GM21737 (cell line): ENCODE results near the gene GNA12.

Source experiments
- ATAC-seq: cut with Tn5 transposase; IDR thresholded peaks from one replicate; pipeline ENCODE4 v1.9.1; 2021; ENCODE audit warnings: mild to moderate bottlenecking, moderate library complexity; ENCODE audit not compliant: unreplicated experiment

The GNA12 gene

DNA sequence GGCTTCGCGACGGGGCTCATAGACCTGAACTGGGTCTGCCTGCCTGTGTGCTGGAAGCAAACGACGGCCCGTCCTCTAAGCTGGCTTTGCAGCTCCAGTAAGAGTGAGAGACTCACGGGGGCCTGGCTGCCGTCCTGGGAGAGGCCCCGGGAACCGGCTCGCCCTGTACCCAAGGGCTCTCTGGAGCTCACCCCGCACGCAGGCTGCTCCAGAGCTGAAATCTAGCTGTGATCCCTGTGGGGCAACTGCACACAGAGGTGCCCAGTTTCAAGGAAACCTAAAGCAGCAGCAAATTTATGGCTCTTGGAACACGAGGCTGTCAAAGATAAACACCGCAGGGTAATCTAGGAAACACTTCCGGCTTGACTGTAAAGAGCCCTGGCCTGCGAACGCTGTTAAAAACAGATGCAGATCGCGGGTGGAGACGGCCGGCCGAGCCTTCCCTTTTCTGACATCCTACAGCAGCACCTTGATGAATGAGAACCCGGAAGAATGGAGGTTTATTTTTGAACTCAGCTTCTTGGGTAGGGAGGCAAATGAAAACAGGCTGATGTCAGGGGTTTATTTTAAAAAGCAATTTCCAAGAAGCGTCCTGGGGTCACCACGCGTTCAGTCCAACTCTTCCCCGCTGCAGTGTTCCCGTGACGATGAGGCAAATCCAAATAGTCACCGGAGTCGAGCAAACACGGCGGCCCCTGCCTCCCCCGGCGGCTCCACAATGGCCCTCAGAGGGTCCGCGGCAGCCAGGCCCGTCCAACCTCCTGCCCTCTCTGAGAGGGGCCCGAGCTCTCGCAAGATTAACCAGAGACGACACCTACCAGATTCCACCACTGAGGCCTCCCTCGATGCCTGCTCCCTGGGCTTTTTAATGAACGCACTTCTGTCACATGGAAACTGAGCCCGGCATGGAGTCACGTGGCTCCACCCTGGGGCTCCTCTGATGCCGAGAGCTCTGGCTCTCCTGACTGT lies 126.5 kb downstream of the GNA12 start:
- no peak for ATAC-seq

DNA sequence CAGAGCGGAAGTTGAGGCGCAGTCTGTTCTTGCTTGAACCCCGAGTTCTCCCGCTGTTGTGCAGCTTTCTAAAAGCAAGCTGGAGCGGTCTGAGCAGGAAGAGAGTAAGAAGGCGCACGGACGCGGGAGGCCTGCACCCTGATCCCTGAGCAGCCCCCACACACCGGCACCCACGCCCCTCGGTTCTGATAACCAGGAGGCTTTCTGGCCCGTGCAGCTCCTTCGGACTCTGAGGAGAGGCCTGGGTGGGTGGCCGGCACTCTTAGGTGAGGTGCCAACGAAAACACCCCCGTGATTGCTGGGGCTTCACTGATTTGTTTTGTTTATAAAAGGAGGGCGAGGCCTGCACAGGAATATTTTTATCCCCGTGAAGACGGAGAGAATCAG lies 127.2 kb downstream of the GNA12 start:
- ATAC-seq, result no peak

DNA sequence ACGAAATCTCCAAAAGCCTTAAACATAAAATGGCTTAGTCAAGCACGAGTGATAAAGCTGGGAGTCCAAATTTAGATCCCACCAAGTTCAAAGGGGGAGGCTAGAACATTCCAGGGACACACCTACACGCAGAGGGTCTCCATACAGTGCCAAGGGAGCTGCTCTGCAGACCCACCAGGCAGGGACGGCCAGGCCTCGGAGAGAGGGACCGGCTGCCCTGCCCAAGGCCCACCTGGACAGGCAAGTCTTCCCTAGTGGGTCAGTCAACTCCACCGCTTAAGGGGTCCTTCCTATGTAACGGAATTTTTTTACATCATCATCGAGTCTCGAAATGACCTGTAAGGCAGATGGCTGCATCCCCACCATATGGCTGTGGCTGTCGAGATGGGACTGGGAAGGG lies 127.6 kb downstream of the GNA12 start:
- ATAC-seq, result no peak

DNA sequence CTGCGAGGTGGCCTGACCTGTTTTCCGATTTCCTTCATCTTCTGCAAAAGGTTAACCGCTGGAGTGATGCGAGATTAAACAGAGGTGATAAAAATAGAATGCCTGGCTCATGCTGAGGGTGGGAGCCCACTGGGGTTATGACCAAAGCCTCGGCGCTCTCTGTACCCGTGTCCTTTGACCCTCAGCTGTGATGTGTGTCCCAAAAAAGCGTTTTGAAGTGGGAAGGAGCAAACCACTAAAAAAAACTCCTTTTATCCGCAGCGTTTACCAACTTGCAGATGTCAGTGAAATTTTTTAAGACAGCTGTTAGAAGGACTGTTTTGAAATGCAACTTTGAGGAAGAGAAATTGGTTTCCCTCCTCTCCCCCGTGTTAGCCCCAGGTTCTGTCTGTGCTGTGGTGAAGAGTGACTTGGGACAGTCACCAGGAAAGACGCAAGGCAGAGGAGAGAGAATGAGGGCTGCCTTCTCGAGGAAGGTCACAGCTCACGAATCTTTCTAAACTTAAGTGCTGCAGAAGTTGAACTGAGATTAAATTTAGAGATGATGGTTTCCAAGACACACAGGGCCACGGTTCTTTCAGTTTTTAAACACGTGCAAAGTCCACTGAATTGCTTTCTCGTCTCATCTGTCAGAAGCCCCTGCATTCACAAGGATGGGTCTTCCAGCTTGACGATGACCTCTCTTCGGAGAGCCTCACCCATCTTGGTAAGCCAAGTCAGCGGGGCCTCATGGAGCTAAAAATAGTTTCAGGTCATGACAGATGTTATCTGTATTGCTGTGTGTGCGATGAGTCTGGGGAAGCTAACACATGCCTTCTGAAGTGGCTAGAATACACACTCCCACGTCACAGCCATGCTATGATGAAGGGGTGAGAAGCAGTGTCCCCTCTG lies 128.5 kb downstream of the GNA12 start:
- ATAC-seq, result no peak

DNA sequence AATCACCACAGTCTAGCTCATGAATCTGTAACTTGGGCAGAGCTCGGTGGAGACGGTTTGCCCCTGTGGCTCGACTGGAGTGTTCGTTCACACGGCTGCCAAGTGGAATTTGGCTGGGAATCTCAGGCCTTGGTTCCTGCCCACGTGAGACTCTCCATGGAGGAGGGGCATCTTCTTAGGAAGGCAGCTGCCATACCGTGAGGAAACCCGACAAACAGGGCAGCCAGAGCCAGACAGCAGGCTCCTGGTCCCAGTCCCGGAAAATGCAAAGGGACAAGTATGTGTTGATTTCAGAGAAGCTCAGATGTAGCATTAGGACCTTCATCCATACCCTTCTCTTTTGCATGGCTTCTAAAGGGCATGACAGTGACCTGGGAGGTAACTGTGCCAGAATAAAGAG lies 129.5 kb downstream of the GNA12 start:
- no peak for ATAC-seq

DNA sequence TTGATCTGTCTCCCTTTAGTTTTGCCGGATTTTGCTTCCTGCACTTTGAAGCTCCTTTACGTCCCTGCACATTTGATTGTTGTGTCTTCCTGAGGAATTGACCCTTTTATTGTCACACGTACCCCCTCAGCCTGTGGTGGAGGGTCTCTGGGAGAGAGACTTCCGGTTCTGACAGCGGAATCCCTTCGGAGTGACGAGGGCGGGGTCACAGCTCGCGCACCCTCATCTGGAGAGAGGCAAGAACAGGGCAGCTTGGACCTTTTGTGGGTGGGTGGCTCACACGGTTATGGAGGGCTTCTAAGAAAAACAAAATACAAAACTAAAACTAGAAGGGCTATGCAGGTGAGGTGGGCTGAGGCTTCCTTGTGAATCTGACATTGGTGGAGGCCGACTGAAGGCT lies 130.1 kb downstream of the GNA12 start:
- no peak for ATAC-seq

DNA sequence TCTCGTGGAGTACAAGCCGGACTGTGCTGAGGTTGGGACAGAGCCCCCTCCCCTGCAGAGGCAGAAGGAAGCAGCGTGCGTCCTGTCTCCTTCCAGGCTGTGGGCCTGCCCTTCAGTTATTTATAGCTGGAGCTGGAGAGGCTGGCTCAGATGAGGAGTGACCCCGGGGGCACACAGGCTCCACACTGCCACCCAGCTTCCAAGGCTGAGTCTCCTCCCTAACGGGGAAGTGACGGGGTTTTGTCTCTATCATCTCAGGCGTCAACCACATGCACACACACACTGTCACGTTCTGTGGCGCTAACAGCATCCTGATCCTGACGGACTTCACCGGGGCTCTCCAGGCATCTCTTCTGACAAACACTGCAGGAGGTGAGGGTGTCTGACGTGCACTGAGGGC lies 130.7 kb downstream of the GNA12 start:
- no peak for ATAC-seq

DNA sequence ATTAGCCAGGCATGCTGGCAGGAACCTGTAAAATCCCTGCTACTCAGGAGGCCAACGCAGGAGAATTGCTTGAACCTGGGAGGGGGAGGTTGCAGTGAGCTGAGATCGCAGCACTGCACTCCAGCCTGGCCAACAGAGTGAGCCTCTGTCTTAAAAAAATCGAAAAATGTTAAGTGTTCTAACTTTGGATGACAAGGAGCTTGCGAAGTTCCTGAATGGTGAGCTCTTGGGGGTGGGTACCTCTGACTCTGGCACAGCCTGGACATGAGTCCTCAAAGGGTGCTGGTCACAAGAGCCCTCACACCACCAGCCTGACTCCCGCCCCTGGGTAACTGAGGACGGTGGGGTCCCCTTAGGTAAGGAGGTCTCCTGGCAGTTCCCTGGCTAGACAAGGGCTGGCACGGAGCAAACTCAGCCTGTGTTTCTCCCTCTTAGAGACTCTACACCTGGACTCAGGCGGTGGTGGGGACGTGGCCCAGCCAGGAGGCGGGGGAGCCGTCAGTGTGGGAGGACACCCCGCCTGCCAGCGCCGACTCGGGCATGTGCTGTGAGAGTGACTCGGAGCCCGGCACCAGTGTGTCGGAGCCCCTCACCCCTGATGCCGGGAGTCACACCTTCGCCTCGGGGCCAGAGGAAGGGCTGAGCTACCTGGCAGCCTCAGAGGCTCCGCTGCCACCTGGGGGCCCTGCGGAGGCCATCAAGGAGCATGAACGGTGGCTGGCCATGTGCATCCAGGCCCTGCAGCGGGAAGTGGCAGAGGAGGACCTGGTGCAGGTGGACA lies 132.0 kb downstream of the GNA12 start:
- ATAC-seq, result no peak

DNA sequence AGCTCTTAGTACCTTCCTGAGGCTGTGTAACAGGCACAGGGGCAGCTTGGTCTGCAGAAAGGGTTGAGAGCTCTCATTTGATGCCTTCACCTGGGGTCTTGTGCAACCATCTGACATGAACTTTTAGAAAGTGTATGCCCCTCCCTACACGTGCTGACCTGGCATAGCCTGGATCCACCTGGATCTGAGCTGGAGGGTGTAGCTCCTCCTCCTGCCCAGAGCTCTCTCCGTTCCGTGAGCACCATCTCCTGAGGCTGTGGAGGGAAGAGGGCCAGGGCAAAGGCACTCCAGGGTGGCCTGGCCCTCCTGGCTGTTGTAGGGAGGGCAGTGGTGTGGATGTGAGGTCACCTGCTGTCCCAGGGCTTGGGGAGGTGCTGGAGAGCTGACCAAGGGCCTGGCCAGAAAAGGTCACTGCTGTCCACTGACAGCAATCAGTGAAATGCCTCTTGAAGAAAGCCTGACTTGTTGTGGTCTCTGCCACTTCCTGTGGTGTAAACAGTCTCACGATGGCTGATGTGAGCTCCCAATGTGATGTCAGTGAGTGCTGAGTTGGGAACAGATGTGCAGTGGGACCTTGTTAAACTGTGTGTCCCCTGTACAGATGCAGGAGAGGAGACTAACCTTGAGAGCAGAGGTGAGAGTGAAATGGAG lies 133.1 kb downstream of the GNA12 start:
- ATAC-seq, result no peak

DNA sequence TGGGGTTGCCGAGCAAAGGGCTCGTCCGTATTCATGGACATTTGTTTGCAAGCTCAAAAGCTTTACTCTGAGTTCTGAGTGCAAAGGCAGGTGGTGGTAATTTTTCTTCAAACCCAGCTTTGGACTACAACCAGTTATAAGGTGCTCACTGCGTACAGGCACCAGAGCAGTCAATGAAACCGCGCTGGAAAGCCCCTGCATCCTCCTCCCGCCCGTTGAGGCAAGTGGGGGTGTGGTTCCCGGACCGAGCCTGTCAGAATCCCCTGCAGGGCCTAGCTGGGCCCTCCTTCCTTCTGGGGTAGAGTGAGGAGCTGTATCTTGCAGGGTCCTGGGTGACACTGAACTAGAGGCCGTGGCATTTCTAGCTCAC lies 133.8 kb downstream of the GNA12 start:
- ATAC-seq, result peak; percentile 50

DNA sequence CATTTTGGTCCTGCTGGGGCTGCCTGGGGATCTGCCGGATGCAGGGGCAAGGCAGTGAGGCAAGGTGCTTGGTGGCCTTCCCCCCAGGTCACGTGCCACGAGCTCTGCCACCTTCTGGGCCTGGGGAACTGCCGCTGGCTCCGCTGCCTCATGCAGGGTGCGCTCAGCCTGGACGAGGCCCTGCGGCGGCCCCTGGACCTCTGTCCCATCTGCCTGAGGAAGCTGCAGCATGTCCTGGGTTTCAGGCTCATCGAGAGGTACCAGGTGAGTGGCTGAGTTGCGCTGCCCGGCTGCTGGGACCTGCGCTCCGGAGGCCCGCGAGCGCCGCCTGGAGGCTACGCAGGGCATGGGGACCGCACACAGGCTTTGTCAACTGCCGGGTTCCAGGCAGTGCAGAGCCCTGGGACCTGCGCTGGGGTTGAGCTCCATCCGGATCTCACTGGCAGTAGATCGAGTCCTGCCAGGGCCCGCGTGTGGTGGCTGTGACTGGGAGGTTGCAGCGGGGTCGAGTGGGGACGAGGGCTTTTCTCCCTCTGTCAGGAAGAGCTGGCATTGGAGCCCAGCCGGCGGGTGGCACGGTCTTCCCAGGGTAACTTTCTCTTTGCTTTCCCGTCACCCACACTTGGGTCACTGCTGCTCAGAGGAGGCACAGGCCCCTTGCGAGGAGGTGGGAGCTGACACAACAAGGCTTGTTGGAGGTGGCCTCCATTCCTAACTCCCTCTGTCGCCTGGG lies 134.4 kb downstream of the GNA12 start:
- ATAC-seq, result peak; percentile 70

DNA sequence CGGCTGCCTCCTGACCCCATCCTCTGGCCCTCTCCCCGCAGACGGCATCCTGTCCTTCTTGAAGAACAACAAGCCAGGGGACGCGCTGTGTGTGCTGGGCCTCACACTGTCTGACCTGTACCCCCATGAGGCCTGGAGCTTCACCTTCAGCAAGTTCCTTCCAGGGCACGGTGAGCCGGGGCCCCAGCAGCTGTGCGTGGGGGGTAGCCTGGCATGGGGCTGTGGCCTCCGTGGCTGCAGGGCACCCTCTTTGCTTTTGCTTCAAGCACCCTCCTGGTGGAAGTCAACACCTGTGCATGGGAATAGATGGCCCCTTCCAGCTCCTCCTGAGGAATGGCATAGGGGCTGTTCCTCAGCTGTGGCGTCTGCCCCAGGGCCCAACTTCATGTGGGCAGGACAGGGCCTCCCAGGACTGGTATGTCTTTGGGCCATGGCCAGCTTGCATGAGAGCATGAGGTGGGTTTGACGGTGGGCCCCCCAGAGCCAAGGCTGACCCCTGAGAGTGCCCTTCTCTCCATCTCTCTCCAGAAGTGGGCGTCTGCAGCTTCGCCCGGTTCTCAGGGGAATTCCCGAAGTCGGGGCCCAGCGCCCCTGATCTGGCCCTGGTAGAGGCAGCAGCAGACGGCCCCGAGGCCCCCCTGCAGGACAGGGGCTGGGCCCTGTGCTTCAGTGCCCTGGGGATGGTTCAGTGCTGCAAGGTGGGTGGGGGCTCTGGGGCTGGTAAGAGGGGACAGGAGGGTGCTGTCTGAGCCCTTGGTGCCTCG lies 135.4 kb downstream of the GNA12 start:
- ATAC-seq, result no peak

DNA sequence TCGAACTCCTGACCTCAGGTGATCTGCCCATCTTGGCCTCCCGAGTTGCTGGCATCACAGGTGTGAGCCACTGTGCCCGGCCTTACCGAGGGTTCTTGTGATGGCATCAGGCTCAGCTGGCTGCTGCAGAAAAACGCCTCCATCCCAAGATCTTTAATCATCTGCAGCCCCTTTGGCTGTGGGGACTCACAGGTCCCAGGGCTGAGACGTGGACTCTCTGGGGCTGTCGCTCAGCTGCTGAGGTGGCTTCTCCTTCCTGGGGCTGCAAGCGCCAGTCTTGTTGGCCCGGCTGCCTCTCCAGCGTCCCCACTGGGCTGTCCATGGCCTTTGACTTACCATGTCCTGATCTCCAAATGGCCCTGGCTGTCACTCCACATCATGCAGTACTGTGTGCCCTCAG lies 136.1 kb downstream of the GNA12 start:
- ATAC-seq, result no peak

DNA sequence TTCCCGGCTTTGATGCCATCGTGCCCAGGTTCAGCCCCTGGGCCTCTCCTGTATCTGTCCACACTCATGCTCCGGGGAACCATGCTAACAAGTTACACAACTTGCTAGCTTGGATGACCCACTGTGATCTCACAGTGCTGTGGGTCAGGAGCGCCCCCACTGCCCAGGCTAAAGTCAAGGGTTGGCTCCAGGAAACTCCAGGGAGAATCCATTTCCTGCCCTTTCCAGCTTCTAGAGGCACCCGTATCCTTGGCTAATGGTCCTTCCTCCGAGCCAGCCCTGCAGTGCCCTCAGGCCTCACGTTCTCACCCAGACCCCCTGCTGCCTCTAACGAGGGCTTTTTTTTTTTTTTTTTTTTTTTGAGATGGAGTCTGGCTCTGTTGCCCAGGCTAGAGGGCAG lies 136.6 kb downstream of the GNA12 start:
- no peak for ATAC-seq

DNA sequence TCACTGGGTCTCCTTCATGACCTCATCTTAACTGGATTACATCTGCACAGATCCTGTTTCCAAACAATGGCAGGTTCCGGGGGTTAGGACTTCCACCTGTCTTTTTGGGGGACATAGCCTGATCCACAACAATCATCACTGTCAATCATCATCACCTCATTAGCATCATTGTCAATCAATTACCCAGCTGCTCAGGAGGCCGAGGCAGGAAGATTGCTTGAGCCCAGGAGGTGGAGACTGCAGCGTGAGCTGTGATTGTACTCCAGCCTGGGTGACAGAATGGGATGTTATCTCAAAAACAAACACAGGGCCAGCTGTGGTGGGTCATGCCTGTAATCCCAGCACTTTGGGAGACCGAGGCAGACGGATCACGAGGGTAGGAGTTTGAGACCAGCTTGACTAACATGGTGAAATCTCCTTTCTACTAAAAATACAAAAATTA lies 137.4 kb downstream of the GNA12 start:
- ATAC-seq, result no peak

DNA sequence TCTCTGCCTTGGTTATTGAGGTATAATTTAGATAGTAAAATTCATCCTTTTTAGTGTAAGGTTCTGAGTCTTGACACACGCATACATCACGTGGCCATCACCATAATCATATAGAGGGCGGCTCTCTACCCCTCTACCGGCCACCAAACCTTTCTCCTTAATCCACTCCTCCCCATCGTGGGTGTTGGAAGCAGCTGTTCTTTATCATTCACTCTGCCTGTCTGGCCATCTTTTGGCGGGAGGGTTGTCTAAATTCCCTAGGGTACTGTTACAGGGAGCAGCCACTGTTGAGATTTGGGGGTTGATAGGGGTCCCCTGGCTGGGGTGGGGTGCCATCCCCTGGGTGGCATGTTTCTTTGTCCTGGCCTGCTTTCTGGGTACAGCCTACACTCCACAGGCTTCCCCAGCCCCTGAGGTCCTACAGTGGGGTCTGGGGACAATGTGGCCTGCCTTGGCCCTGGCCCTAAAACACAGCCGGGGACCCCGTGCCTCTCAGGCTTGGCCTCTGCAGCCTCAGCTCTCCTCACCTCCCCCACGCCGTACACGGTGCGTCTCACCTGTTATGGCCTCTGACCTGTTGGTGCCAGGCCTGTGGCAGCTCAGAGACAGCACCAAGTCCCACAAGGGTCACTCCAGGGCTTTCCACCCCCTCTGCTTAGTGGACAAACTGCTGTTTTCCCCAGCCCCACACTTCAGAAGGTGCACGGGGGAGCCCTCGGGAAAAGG lies 138.6 kb downstream of the GNA12 start:
- no peak for ATAC-seq

DNA sequence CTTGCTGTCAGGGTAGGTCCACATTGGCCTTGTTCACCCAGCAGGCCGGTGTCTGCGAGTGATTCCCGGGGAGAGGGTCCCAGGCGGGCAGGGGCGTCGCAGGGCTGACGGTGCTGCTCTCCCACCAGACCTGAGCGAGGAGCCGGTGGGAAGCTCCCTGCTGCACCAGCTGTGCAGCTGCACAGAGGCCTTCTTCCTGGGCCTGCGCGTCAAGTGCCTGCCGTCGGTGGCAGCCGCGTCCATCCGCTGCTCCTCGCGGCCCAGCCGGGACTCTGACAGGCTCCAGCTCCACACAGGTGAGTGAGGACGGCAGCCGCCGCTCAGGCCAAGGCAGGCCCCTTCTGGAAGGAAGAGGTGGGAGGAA lies 141.5 kb downstream of the GNA12 start:
- no peak for ATAC-seq

DNA sequence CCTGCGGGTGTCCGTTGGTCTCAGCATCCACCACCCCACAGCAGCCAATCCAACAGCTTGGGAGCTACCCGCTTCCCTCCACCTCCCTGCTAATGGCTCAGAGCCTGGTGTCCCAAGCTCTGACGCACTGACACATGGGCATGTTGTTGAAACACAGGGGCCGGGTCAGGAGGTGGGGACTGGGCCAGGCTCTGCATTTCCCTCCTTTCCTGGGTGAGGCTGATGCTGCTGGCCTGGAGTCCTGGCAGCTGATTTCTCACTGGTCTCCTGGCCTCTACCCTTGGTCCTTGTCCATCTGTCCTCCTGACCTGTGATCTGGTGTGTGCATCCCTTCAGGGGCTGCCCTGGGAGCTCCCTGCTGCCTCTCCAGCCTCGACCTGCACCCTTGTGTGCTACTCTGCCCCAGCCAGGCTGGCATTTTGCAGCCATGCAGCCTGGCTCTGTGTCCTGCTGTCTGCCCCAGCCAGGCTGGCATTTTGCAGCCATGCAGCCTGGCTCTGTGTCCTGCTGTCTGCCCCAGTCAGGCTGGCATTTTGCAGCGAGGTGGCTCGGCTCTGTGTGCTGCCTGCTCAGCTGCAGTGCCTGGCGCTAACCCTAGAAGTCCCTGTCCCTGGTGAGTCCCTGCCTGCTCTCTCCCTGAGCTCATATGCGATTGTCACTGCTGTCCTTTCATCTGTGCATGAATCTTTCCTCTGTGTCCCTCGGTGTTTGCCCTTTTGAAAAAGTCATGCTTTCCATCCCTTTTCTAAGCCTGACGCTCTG lies 142.1 kb downstream of the GNA12 start:
- ATAC-seq, result no peak
